GM19240 (cell line): ENCODE measurements around the gene IFNA1.
"Not testable (repeated sequence)": the region's sequence is repeated elsewhere in the genome, so short reads cannot be mapped to it uniquely, and the experiment has no call there.

ENCODE experiments used
- DNase-seq: peaks from one replicate; pipeline ENCODE4 v3.0.0; 2011; ENCODE audit warnings: low spot score; ENCODE audit not compliant: insufficient read length

IFNA1 gene

DNA sequence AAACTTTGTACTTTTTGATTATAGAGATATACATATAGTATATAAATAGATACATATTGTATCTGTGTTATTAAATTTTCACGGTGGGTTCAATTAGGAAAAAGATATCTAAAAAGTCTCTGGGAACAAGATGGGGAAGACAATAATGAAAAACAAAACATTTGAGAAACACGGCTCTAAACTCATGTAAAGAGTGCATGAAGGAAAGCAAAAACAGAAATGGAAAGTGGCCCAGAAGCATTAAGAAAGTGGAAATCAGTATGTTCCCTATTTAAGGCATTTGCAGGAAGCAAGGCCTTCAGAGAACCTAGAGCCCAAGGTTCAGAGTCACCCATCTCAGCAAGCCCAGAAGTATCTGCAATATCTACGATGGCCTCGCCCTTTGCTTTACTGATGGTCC is at the start of gene IFNA1:
IFNA1 (plus strand) TSS at position 301 of the 400 bp plus-strand sequence; CDS start at position 370, 69 bp downstream.
- DNase-seq = no peak

DNA sequence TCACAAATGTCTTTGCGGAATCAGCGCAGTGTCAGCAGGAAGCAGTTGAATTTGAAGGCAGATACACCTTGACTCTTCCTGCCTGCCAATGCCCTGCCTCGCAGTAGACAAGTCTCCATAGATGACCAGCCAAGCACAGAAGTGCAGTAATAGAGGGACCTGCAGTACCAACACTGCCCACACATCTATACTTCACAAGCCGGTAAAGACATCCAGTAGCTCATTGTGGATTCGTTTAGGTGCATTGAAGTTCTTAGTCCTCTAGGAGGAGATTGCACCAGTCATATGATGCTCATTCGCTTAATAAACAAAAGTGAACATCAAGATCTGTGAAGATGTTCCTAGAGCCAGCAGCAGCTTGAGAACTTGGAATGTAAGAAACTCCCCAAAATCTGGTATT is 48.0 kb upstream of the IFNA1 start:
- no peak for DNase-seq

GRCh38 chr9:21395778-21396717 is 44.2 kb upstream of the IFNA1 start:
- DNase-seq = no peak

- no peak for DNase-seq
Observed at GRCh38 chr9:21398955-21399489, 41.2 kb upstream of the IFNA1 start.

DNA sequence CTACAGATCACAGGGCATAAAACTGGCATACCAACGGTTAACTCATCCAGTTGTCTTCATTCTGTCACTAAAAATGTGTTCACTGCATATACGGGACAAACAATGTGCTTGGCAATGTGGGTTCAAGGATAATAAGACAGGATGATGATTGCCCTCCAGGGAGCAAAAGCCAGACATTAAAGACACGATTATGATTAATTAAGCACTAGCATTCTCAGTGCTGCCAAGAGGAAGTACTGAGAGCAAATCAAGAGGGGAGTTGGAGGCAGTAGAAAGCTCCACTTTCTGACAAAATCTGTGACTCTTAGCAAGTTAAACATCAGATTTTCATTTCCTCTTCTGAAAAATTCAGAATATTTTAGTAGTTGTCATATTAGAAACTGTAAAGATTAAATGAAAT is 40.3 kb upstream of the IFNA1 start:
- no peak for DNase-seq

DNA sequence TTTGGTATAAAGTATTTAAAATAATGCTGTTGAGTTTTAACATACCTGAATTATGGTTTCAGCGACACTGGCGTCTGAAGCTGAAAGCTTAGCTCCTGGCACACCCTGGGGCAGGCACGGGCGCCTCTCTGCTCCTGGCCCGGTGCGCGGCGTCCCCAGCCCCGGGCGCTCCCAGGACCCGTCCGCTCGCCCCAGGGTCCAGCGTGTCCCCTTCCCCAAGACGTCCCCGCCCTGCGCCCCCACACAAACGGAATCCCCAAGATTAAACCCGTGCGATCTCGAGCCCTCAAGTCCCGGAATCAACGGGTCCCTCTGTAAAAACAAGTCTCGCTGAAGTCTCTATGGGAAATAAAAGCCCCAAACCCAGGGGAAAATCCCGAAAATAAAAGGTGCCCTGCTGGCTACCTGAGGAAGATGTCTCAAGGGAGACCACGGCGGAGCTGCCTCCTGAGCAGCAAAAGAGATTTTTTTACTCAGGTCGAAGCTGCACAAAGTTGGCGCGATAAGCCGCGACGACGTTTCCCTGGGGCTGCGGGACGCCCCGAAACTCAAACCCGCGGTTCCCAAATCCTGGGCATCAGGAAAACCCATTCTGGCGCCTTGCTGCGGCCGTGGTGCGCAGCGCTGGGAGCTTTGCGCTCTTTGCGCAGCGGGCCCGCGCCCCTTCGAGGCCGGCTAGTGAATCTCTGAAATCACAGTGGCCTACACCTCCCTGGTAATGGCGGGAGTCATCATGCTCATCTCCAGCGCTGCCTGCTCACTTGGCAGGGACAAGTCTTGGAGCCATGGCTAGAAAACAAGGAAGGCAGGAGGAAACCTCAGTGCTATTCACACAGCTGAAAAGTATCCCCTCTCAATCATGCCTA is 37.6 kb upstream of the IFNA1 start:
- no peak for DNase-seq

GRCh38 chr9:21404146-21404545 is 36.1 kb upstream of the IFNA1 start:
- DNase-seq = no peak

DNA sequence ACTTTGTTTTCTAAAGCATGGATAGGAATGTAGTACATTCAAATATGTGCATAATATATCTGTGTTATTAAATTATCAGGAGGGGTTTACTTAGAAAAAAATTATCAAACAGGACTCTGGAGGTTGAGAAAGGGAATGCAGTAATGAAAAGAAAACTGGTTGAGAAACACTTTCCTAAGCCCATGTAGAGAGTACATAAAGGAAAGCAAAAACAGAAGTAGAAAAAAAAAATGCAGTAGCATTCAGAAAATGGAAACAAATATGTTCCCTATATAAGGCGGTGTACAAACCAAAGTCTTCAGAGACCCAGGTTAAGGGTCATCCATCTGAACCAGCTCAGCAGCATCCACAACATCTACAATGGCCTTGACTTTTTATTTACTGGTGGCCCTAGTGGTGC is 31.4 kb upstream of the IFNA1 start, which contains the start of gene IFNA8:
IFNA8 (plus strand) TSS at position 301 of the 400 bp plus-strand sequence; CDS start at position 361, 60 bp downstream.
- DNase-seq = no peak

GRCh38 chr9:21412107-21412506 is 28.1 kb upstream of the IFNA1 start:
- no peak for DNase-seq

DNA sequence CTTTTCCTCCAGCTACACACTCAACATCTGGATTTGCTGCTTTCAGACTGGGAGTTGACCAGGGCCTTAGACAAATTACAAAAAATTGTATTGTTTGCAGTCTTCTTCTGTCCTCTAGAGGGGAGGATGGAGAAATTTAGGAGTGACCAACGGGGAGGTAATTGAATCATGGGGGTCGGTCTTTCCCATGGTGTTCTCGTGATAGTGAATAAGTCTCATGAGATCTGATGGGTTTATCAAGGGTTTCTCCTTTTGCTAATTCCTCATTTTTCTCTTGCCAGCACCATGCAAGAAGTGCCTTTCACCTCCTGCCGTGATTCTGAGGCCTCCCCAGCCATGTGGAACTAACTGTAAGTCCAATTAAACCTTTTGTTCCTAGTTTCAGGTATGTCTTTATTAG is 27.1 kb upstream of the IFNA1 start:
- DNase-seq = no peak

DNA sequence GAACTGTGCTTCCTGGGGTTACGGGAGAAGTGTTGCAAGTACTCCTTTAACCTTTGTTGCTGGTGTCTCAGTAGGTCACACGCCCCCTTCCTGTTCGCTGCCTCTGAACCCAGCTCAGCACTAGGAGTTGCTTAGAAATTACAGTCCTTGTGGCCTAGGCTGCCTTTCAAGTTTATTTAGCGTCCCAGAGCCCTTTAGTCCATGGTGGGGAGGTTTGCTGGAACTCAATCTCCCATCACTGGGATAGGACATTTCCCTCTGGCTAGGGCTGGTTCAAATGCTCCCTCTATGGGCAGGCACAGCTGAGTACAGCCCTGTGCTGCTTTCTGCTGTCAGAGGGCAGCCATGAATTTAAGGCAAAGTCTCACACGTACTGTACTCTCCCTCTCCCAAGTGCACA is 26.6 kb upstream of the IFNA1 start:
- DNase-seq = no peak

DNA sequence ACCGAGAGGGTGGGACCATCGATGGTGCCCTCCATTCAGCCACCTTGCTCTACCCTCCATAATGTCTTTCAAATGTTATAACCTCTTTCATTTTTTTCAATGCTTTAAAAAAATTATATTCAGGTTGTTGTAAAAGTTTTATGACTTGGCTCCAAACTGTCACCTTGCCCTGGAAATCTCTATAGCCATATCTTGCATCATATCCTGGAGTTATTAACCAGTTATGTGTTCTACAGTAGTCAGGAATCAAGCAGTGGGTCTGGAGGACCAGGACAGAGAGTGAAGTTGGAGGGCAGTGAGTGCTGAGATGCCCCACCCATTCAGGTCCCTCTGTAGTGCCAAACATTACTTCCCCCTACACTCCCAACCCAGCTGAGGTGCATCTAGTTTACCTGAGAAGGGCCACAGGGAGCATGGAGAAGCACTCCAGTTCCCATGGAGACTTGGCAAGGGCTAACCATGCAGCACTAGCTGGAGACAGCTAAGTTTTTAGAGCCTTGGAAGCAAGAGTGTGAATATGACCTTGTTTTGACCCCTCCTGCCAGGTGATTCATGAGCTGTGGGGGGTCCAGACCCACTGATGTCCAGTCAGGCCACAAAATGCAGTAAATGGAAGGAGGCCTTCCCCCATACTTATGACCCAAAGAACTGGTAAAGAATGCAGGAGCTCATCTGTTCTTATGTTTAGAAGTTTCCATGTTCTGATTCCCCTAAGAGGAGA is 25.9 kb upstream of the IFNA1 start:
- no peak for DNase-seq

DNA sequence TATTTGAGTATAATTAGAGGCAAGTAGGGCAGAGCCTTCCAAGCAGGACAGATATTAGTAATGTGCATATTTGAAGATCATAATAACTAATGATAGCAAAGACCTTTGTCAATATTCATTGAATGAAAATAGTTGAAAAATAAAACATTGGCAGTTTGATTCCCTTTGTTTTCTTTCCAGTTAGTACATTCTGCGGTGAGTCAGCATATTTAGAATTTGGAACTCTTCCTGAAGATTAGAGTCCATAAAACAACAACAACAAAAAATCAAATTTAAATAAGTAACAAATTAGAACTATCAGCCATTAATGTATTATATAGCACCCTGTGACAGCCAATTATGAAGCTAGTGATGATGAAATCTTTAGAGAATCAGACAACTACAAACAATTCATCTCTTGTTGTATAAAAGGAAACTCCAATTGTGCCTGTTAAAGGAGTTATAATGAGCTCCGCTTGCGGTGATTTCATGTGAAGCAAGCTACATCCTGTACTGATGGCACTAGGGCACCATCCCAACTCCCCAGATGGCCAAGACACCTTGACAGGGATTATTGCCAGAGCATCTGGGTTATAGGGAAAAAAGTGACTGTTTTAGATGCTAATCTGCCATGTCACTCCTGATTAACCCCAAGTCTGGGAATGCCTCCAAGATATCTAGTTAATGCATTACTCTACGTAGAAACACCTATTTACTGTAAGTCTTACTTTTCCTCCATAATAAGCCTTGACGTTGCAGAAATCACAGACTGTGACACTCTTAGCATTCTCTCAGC is 24.6 kb upstream of the IFNA1 start:
- no peak for DNase-seq

DNA sequence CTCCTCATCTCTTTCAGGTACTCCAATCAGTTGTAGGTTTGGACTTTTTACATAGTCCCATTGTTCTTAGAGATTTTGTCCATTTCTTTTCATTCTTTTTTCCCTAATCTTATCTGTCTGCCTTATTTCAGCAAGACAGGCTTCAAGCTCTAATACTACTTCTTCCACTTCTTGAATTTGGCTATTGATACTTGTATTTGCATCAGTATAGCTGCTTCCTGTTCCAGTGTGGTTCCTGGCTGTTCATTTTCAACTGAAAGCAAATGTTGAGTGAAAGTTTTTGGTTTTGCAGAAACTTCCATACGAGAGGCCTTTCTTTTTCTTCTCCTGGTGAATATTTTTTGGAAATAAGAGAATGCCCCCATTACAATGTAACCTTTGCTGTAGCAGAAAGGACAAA is 12.0 kb upstream of the IFNA1 start:
- DNase-seq = no peak

GRCh38 chr9:21429191-21429590 is 11.0 kb upstream of the IFNA1 start:
- DNase-seq = no peak

DNA sequence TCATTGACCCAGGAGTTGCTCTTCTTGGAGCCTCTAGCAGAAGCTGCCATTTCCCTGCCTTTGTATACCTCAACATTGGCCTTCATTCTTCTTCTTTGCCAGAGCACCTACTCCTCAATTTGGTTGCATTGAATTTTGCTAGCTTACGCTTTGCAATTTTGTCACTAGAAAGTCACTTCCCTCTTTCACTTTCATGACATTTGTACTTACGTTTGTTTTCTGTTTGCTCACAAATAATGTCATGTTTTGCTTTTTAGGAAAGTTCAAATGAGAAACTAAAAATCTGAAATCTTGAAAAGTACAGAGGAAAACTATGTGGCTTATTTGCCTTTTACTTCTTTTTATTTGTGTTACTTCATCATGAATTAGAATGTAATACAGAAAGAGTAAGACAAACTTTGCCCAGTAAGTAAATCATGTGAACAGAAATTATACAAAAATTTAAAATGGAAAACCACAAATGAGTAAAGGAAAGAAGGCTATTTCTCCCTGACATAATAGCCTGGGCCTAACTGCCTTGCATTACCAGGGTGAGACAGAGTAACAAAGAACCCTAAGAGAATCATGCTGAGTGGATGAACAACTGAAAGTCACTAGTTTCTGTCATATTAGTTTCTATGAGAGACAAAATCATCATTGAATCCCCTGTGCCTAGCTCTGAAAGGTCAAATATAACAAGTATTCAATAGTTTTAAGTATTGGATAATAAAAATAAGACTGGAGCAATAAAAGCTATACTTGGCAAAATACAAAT is 7.4 kb upstream of the IFNA1 start:
- DNase-seq = no peak

- DNase-seq = no peak
Observed at GRCh38 chr9:21434202-21435014, 5.8 kb upstream of the IFNA1 start.

DNA sequence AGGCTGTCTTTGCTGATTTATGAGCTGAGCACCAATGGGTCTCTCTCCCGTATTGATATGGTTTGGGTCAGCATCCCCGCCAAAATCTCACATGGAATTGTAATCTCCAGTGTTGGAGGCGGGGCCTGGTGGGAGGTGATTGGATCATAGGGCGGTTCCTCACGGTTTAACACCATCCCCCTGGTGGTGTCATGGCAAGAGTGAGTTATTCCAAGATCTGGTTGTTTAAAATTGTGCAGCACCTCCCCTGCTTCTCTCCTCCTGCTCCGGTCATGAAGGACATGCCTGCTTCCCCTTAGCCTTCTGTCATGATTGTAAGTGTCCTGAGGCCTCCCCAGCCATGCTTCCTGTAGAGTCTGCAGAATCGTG is 5.2 kb upstream of the IFNA1 start:
- DNase-seq = not testable (repeated sequence)
